HT1080 (cell line): Measurements from ENCODE around the gene FAM227B. TPM values are rescaled to one million over a fixed set of nuclear protein-coding genes. Genes with fewer than 3 reads are reported as not detected.
A peak's percentile ranks its signal among the peaks of the same experiment; 100 is the strongest.
"Not testable (repeated sequence)": the region's sequence is repeated elsewhere in the genome, so short reads cannot be mapped to it uniquely, and the experiment has no call there.

Experiments
- DNase-seq: peaks from one replicate; pipeline ENCODE4 v3.0.0-alpha.2; 2015; ENCODE audit warnings: low read depth
- total RNA-seq: library from RNA; depleted of rRNA; stranded (reverse); fragments of >200 nt; shearing (Covaris generic); gene quantifications from 2 replicates; pipeline ENCODE4 v1.2.3, GENCODE V29; 2014

FAM227B gene
- total RNA-seq, 1 experiment from 2014 or later, result 7.2 TPM

GRCh38 chr15:49619226-49619625 lies 1.4 kb downstream of the FAM227B start:
- DNase-seq, result no peak

GRCh38 chr15:49612240-49612639 lies 8.4 kb downstream of the FAM227B start:
- not testable (repeated sequence) for DNase-seq

GRCh38 chr15:49610157-49610918 lies 10.3 kb downstream of the FAM227B start:
- no peak for DNase-seq

GRCh38 chr15:49606594-49606993 lies 14.0 kb downstream of the FAM227B start:
- DNase-seq, result no peak

- DNase-seq, result no peak
Observed at GRCh38 chr15:49605588-49605987, 15.0 kb downstream of the FAM227B start.

- no peak for DNase-seq
Observed at GRCh38 chr15:49604625-49605409, 15.8 kb downstream of the FAM227B start.

GRCh38 chr15:49592829-49593316 lies 27.7 kb downstream of the FAM227B start:
- DNase-seq, result not testable (repeated sequence)

- DNase-seq, result no peak
Observed at GRCh38 chr15:49589030-49589429, 31.6 kb downstream of the FAM227B start.

GRCh38 chr15:49573421-49573820 lies 47.2 kb downstream of the FAM227B start:
- DNase-seq, result no peak

GRCh38 chr15:49570672-49571071 lies 49.9 kb downstream of the FAM227B start:
- DNase-seq, result no peak

- no peak for DNase-seq
Observed at GRCh38 chr15:49570174-49570573, 50.4 kb downstream of the FAM227B start.

- DNase-seq, result no peak
Observed at GRCh38 chr15:49560045-49560444, 60.6 kb downstream of the FAM227B start.

- no peak for DNase-seq
Observed at GRCh38 chr15:49558929-49559328, 61.7 kb downstream of the FAM227B start.

- no peak for DNase-seq
Observed at GRCh38 chr15:49556437-49556836, 64.2 kb downstream of the FAM227B start.

- DNase-seq, result not testable (repeated sequence)
Observed at GRCh38 chr15:49550342-49550741, 70.3 kb downstream of the FAM227B start.

- DNase-seq, result no peak
Observed at GRCh38 chr15:49538520-49538919, 82.1 kb downstream of the FAM227B start.

GRCh38 chr15:49530092-49530491 lies 90.5 kb downstream of the FAM227B start:
- DNase-seq, result no peak

GRCh38 chr15:49528289-49528688 lies 92.3 kb downstream of the FAM227B start:
- no peak for DNase-seq

GRCh38 chr15:49521802-49522201 lies 98.8 kb downstream of the FAM227B start:
- peak; percentile 28 for DNase-seq

- not testable (repeated sequence) for DNase-seq
Observed at GRCh38 chr15:49512739-49513138, 107.9 kb downstream of the FAM227B start.

GRCh38 chr15:49507261-49507660 lies 113.4 kb downstream of the FAM227B start:
- DNase-seq, result no peak

- no peak for DNase-seq
Observed at GRCh38 chr15:49506341-49506740, 114.3 kb downstream of the FAM227B start.
